ENCODE data around the gene MIF.
"Not testable (repeated sequence)": the region's sequence is repeated elsewhere in the genome, so short reads cannot be mapped to it uniquely, and the experiment has no call there.

Gene MIF

DNA sequence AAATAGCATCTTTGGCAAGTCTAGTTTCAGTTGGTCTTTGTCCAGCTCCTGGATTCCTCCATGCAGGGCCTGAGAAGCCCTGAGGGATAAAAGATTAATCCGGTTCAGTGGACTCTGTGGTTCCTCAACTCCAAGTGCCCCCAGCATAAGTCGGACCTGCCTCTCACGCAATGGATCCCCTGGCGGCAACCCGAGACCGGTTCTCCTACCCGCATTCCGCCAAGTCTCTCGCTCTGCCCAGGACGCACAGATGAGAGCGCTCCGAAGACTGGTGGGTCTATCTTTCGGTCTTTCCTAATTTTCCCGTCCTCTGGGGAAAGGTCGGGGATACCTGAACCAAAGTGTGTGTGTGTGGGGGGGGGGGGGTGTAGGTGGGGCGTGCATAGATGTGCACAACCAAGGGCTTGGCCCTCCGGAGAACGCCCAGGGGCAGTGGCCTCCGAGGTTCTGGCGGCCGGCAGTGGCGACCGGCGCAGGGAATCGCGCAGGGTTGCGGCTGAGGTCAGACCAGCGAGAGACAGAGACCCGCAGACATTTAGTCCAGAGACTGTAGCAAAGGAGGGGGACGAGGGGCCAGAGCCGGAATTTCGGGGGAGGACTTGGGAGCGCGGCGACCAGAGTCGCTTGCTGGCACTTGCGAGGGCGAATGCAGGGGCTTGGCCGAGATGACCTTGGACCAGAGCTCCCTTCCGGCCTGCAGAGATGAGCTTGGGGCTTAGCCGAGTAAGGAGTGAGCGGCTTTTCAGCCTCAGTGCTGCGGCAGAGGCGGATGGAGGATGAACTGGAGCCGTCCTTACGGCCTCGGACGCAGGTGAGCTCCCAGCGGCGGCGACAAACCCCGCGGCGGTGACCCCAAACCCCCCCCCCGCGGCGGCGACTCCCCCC is 37.2 kb upstream of the MIF start:
- no peaks in the 10 kb centered on the region for H3K36me3 ChIP-seq (ENCODE audit: control insufficient read depth, insufficient read depth, low read length)
- H3K4me3 ChIP-seq (ENCODE audit: extremely low read depth, insufficient read depth, low read length, poor library complexity, severe bottlenecking): peak overlapping the region; percentile 71
- peak overlapping the region; percentile 81 for H3K27ac ChIP-seq (ENCODE audit: low read depth, low read length, severe bottlenecking)
- no peaks in the 10 kb centered on the region for H3K9me3 ChIP-seq (ENCODE audit: control insufficient read depth, low read length)
- no peaks in the 10 kb centered on the region for H3K4me1 ChIP-seq (ENCODE audit: control insufficient read depth, insufficient read depth, low read length, poor library complexity, severe bottlenecking)
- WGBS, 2 experiments (ENCODE audit: insufficient coverage in 2 of 2): 3% methylated on average over 40 to 44 of the region's 58 CpGs

DNA sequence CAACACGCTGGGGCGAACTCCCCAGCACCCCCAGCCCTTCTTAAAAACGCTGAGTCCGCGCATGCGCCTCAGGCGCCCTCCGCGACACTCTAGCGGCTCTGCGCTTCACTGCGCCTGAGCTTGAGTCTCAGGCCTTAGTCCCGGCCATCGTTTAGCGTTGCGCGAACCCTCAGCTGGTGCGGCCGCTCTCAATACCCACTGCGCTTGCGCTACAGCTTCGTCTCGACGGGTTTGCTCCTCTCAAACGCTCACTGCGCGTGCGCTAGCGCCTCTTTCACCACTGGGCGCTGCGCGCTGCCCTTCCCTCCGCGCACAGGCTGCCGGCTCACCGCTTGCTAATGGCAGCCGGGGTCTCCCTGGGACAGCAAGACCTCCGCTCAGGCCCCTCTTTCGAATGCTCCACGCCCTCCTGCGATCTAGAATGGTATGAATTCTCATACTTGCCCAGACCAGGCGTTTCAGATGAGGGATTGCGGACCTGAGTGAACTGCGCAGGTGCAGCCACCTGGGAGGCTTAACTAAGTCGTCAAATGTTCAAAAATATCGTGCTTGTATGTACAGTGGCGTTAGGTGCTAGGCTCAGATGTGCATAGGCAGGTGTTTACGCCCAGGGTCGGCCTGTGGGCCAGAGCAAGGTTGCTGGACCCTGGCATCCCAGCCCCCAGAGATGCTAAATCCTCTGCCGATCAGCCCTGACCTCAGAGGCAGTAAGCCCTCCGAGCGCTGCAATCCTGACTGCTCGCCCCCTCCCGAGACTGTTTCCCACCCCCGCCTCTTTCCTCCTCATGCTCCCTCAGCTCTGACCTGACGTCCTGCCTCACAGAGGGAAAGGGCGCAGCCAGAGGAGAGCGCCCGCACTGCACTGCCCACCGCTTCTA is 36.3 kb upstream of the MIF start, which contains the start of gene SLC2A11:
TSS of gene SLC2A11 (plus strand) at position 270 of the 878 bp plus-strand sequence. CDS start at position 395, 125 bp downstream.
- H3K9me3 ChIP-seq (ENCODE audit: control insufficient read depth, low read length): no peaks in the 10 kb centered on the region
- peak within 1 kb of the TSS; percentile 71 for H3K4me3 ChIP-seq (ENCODE audit: extremely low read depth, insufficient read depth, low read length, poor library complexity, severe bottlenecking)
- peak within 1 kb of the TSS; percentile 81 for H3K27ac ChIP-seq (ENCODE audit: low read depth, low read length, severe bottlenecking)
- H3K4me1 ChIP-seq (ENCODE audit: control insufficient read depth, insufficient read depth, low read length, poor library complexity, severe bottlenecking): no peaks in the 10 kb centered on the region
- H3K36me3 ChIP-seq (ENCODE audit: control insufficient read depth, insufficient read depth, low read length): no peaks in the 10 kb centered on the region
- WGBS, 2 experiments (ENCODE audit: insufficient coverage in 2 of 2): 0% methylated on average over 48 to 60 of the region's 60 CpGs

DNA sequence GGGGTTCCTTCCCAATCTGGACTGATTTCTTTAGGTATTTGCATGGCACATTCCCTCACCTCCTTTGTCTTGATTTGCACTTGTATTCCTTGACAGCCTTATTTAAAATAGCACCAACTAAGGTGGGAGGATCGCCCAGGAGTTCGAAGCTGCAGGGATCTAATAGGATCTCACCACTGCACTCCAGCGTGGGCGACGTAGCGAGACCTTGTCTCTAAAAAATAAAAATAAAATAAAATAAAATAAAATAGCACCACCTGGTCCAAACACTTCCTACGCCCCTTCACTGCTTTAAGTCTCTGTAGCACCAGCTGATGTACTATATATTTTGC is 35.7 kb upstream of the MIF start:
- no peaks in the 10 kb centered on the region for H3K36me3 ChIP-seq (ENCODE audit: control insufficient read depth, insufficient read depth, low read length)
- no peaks in the 10 kb centered on the region for H3K9me3 ChIP-seq (ENCODE audit: control insufficient read depth, low read length)
- no peak overlapping the region for H3K27ac ChIP-seq (ENCODE audit: low read depth, low read length, severe bottlenecking)
- H3K4me3 ChIP-seq (ENCODE audit: extremely low read depth, insufficient read depth, low read length, poor library complexity, severe bottlenecking): peak overlapping the region; percentile 71
- H3K4me1 ChIP-seq (ENCODE audit: control insufficient read depth, insufficient read depth, low read length, poor library complexity, severe bottlenecking): no peaks in the 10 kb centered on the region
- 17% methylated on average over 2 of the region's 7 CpGs; no CpG with 5 or more reads in 1 of the 2 experiments for WGBS, 2 experiments (ENCODE audit: insufficient coverage in 2 of 2)

DNA sequence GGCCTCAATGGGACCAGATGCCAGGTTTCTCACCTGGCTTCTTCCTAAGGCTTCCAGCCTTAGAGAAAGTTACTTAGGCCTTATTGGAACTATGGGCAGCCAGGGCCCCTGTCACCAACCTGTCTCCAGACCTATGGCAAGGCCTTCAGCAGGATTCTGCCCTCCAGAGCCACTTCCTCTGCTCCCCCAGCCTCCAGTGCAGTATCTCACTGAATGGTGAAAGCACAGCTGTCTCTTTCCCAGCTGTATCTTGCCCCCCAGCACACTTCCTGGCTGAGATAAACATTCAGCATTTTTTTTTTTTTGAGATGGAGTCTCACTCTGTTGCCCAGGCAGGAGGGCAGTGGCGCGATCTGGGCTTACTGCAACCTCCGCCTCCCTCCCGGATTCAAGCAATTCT is 35.0 kb upstream of the MIF start:
- no peak overlapping the region for H3K4me3 ChIP-seq (ENCODE audit: extremely low read depth, insufficient read depth, low read length, poor library complexity, severe bottlenecking)

DNA sequence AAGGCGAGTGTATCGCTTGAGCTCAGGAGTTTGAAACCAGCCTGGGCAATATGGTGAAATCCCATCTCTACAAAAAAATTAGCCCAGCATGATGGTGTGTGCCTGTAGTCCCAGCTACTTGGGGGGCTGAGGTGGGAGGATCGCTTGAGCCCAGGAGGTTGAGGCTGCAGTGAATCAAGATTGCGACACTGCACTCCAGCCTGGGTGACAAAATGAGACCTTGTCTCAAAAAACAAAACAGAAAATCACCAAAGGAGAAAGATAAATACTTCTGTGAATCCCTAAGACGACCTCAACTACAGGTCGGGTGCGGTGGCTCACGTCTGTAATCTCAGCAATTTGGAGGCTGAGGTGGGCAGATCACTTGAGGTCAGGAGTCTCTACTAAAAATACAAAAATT is 34.0 kb upstream of the MIF start:
- WGBS, 2 experiments (ENCODE audit: insufficient coverage in 2 of 2): 82 to 96% methylated on average over 5 to 6 of the region's 8 CpGs
- H3K4me3 ChIP-seq (ENCODE audit: extremely low read depth, insufficient read depth, low read length, poor library complexity, severe bottlenecking); H3K27ac ChIP-seq (ENCODE audit: low read depth, low read length, severe bottlenecking); H3K9me3 ChIP-seq (ENCODE audit: control insufficient read depth, low read length); H3K36me3 ChIP-seq (ENCODE audit: control insufficient read depth, insufficient read depth, low read length); H3K4me1 ChIP-seq (ENCODE audit: control insufficient read depth, insufficient read depth, low read length, poor library complexity, severe bottlenecking): not testable (repeated sequence)

More for the DNA sequence above, 35.0 kb upstream of the MIF start:
- Histone ChIP-seq H3K36me3 (ENCODE audit: control insufficient read depth, insufficient read depth, low read length) (no peaks in the 10 kb centered on the region), H3K27ac (ENCODE audit: low read depth, low read length, severe bottlenecking) (no peak overlapping the region), H3K4me1 (ENCODE audit: control insufficient read depth, insufficient read depth, low read length, poor library complexity, severe bottlenecking) (no peaks in the 10 kb centered on the region), H3K9me3 (ENCODE audit: control insufficient read depth, low read length) (no peaks in the 10 kb centered on the region)
- 97 to 100% methylated on average over 4 of the region's 4 CpGs for WGBS, 2 experiments (ENCODE audit: insufficient coverage in 2 of 2)

DNA sequence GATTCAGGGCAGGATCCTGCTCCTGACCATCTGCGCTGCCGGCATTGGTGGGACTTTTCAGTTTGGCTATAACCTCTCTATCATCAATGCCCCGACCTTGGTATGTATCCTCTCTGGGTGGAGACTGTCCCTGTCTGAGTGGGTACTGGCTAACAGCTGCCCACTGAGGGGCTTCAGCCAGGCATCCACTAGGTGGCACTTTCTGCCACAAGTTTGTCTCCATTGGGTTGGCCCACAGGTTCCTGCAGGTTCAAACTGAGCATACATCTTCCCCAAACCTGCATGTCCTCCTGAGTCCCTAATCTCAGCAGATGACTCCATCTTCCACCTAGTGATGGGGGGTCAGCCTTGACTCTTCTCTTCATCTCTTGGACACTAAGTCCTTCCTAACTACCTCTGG is 32.1 kb upstream of the MIF start:
- no peak overlapping the region for H3K4me3 ChIP-seq (ENCODE audit: extremely low read depth, insufficient read depth, low read length, poor library complexity, severe bottlenecking)
- no peak overlapping the region for H3K27ac ChIP-seq (ENCODE audit: low read depth, low read length, severe bottlenecking)
- no peaks in the 10 kb centered on the region for H3K9me3 ChIP-seq (ENCODE audit: control insufficient read depth, low read length)
- no peaks in the 10 kb centered on the region for H3K4me1 ChIP-seq (ENCODE audit: control insufficient read depth, insufficient read depth, low read length, poor library complexity, severe bottlenecking)
- no peaks in the 10 kb centered on the region for H3K36me3 ChIP-seq (ENCODE audit: control insufficient read depth, insufficient read depth, low read length)
- 57 to 71% methylated on average over 1 of the region's 3 CpGs for WGBS, 2 experiments (ENCODE audit: insufficient coverage in 2 of 2)

DNA sequence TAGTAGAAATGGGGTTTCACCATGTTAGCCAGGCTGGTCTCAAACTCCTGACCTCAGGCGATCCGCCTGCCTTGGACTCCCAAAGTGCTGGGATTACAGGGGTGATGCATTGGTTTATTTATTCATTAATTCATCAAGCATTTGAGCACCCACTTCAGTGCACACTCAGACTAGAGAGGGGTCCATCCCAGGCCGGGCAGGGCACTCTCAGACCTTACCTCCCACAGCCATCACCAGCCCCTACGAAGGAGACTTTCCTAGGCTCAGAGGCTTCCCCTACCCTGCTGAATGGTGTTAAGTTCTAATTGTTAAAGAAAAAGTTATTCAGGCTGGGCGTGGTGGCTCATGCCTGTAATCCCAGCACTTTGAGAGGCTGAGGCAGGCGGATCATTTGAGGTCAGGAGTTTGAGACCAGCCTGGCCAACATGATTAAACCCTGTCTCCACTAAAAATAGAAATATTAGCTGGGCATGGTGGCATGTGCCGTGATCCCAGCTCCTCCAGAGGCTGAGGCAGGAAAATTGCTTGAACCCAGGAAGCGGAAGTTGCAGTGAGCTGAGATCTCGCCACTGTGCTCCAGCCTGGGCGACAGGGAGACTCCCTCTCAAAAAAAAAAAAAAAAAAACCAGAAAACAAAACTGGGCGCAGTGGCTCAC is 29.6 kb upstream of the MIF start:
- H3K27ac ChIP-seq (ENCODE audit: low read depth, low read length, severe bottlenecking); H3K4me1 ChIP-seq (ENCODE audit: control insufficient read depth, insufficient read depth, low read length, poor library complexity, severe bottlenecking); H3K4me3 ChIP-seq (ENCODE audit: extremely low read depth, insufficient read depth, low read length, poor library complexity, severe bottlenecking); H3K9me3 ChIP-seq (ENCODE audit: control insufficient read depth, low read length): not testable (repeated sequence)
- WGBS, 2 experiments (ENCODE audit: insufficient coverage in 2 of 2): 81 to 86% methylated on average over 5 of the region's 11 CpGs
- H3K36me3 ChIP-seq (ENCODE audit: control insufficient read depth, insufficient read depth, low read length): peaks cover 24% of the 10 kb centered on the region

DNA sequence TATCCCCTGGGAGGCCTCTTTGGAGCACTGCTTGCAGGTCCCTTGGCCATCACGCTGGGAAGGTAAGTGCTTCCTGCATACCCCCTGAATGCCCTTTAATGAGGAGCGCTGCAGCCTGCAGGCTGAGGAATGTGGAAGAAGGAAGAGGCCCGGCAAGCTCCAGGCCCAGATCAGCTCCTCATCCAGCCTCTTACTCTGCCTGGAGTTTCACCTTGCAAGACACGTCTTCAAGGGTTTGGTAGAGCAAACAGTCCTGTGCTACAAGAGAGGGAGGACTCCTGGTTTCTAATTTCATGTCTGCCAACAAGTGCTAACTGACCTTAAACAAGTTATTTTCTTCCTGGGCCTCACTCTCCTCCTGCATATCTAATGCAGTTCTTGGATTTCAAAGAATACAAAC is 25.6 kb upstream of the MIF start:
- WGBS, 2 experiments (ENCODE audit: insufficient coverage in 2 of 2): 80 to 100% methylated on average over 1 to 4 of the region's 4 CpGs
- Histone ChIP-seq H3K4me3 (ENCODE audit: extremely low read depth, insufficient read depth, low read length, poor library complexity, severe bottlenecking) (no peak overlapping the region), H3K27ac (ENCODE audit: low read depth, low read length, severe bottlenecking) (no peak overlapping the region), H3K36me3 (ENCODE audit: control insufficient read depth, insufficient read depth, low read length) (peaks cover 27% of the 10 kb centered on the region), H3K9me3 (ENCODE audit: control insufficient read depth, low read length) (no peaks in the 10 kb centered on the region), H3K4me1 (ENCODE audit: control insufficient read depth, insufficient read depth, low read length, poor library complexity, severe bottlenecking) (no peaks in the 10 kb centered on the region)

DNA sequence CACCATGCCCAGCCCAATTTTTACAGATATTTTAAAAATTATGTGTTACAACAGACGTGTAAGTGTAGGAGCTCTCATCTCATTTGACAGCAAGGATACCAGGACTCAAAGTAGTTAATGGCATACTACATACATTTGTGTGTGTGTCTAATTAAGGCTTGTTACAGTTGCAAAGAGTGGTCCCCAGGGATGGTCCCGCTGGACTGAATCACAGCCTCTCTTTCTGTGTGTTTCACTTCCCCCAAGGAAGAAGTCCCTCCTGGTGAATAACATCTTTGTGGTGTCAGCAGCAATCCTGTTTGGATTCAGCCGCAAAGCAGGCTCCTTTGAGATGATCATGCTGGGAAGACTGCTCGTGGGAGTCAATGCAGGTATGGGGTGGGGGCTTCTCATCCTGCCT is 19.3 kb upstream of the MIF start:
- H3K9me3 ChIP-seq (ENCODE audit: control insufficient read depth, low read length): no peaks in the 10 kb centered on the region
- 90 to 92% methylated on average over 2 of the region's 4 CpGs for WGBS, 2 experiments (ENCODE audit: insufficient coverage in 2 of 2)
- H3K4me1 ChIP-seq (ENCODE audit: control insufficient read depth, insufficient read depth, low read length, poor library complexity, severe bottlenecking): no peaks in the 10 kb centered on the region
- no peak overlapping the region for H3K27ac ChIP-seq (ENCODE audit: low read depth, low read length, severe bottlenecking)
- H3K4me3 ChIP-seq (ENCODE audit: extremely low read depth, insufficient read depth, low read length, poor library complexity, severe bottlenecking): no peak overlapping the region
- H3K36me3 ChIP-seq (ENCODE audit: control insufficient read depth, insufficient read depth, low read length): peaks cover 29% of the 10 kb centered on the region

DNA sequence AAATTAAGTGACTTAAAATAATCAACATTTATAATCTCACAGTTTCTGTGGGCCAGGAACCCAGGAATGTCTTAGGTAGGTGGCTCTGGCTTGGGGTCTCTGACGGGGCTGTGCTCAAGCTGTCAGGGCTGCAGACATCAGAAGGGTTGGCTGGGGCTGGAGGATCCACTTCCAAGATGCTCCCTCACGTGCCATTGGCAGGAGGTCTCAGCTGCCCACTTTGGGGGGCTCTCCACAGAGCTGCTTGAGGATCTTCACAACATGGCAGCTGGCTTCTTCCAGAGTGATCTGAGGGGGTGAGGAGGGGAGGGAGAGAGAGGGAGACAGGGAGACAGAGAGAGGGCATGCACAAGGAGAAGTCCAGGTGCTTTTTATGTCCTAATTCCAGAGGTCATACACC is 18.4 kb upstream of the MIF start:
- Histone ChIP-seq H3K36me3 (ENCODE audit: control insufficient read depth, insufficient read depth, low read length) (peaks cover 32% of the 10 kb centered on the region), H3K4me3 (ENCODE audit: extremely low read depth, insufficient read depth, low read length, poor library complexity, severe bottlenecking) (no peak overlapping the region), H3K4me1 (ENCODE audit: control insufficient read depth, insufficient read depth, low read length, poor library complexity, severe bottlenecking) (no peaks in the 10 kb centered on the region), H3K9me3 (ENCODE audit: control insufficient read depth, low read length) (no peaks in the 10 kb centered on the region), H3K27ac (ENCODE audit: low read depth, low read length, severe bottlenecking) (no peak overlapping the region)
- 90 to 100% methylated on average over 1 to 2 of the region's 2 CpGs for WGBS, 2 experiments (ENCODE audit: insufficient coverage in 2 of 2)

Data from mesodermal cell (in vitro differentiated cells).